K562 (cell line): Measurements from ENCODE around the gene CD82. TPM values are rescaled to one million over a fixed set of nuclear protein-coding genes. Genes with fewer than 3 reads are reported as not detected.

Experiments
- EP300 ChIP-seq: IDR thresholded peaks from 2 replicates; pipeline ENCODE4 v1.6.1; 2012; ENCODE audit warnings: low read length, improper control_type of control experiment
- KAT2B ChIP-seq: IDR thresholded peaks from one replicate; pipeline ENCODE4 v1.6.1; 2012; ENCODE audit warnings: low read depth, mild to moderate bottlenecking, control low read depth, inconsistent platforms, low read length, moderate library complexity
- MAFG ChIP-seq: fragments of 450-650 bp; conservative IDR thresholded peaks from 2 replicates; pipeline ENCODE4 v1.6.1; 2016; ENCODE audit warnings: missing genetic modification characterization, missing compliant biosample characterization
- NCOA2 ChIP-seq, 2 experiments: fragments of 450-650 bp; IDR thresholded peaks; 2 replicates each; pipeline ENCODE4 v1.6.1; 2018; ENCODE audit warnings: mild to moderate bottlenecking in 2 of 2, moderate library complexity in 1 of 2; ENCODE audit not compliant: partially characterized antibody in 2 of 2
- NFE2L1 ChIP-seq: fragments of 450-650 bp; IDR thresholded peaks from 2 replicates; pipeline ENCODE4 v1.6.1; 2016; ENCODE audit warnings: missing genetic modification characterization, low read depth, mild to moderate bottlenecking, missing compliant biosample characterization, moderate library complexity, borderline replicate concordance
- PCBP1 ChIP-seq: fragments of 200-400 bp; formaldehyde crosslinking; IDR thresholded peaks from 2 replicates; pipeline ENCODE4 v1.6.1; 2018; ENCODE audit warnings: mild to moderate bottlenecking, low read depth, low read length; ENCODE audit not compliant: poor library complexity, severe bottlenecking
- RBM17 ChIP-seq: fragments of 200-400 bp; formaldehyde crosslinking; IDR thresholded peaks from 2 replicates; pipeline ENCODE4 v1.6.1; 2017; ENCODE audit warnings: low read depth, mild to moderate bottlenecking, low read length, borderline replicate concordance
- SIRT6 ChIP-seq: IDR thresholded peaks from one replicate; pipeline ENCODE4 v1.6.1; 2012; ENCODE audit warnings: low read depth, mild to moderate bottlenecking, control low read depth, inconsistent platforms, low read length, moderate library complexity
- TAF9B ChIP-seq: fragments of 450-650 bp; IDR thresholded peaks from 2 replicates; pipeline ENCODE4 v1.6.1; 2018; ENCODE audit warnings: mild to moderate bottlenecking; ENCODE audit not compliant: partially characterized antibody
- YBX1 ChIP-seq: fragments of 450-650 bp; IDR thresholded peaks from 2 replicates; pipeline ENCODE4 v1.7.1; 2016; ENCODE audit warnings: mild to moderate bottlenecking
- ZNF232 ChIP-seq: sonication (generic); formaldehyde crosslinking; IDR thresholded peaks from 2 replicates; pipeline ENCODE4 v1.8.0; 2022; ENCODE audit warnings: mild to moderate bottlenecking, missing genetic modification reagents
- ZNF263 ChIP-seq: sonication (generic); formaldehyde crosslinking; IDR thresholded peaks from 2 replicates; pipeline ENCODE4 v1.8.0; 2022; ENCODE audit warnings: mild to moderate bottlenecking, missing genetic modification reagents, borderline replicate concordance
- ZNF644 ChIP-seq: fragments of 200-800 bp; sonication (Bioruptor generic); IDR thresholded peaks from 2 replicates; pipeline ENCODE4 v1.6.1; 2016; ENCODE audit warnings: low read depth, missing genetic modification characterization, missing compliant biosample characterization
- polyA plus RNA-seq, 8 experiments: library from polyadenylated mRNA; depleted of rRNA in 4 of 8; stranded (reverse) in 5 of 8; unstranded in 3 of 8; fragments of >200 nt; fragmentation: Nextera tagmentation in 2 of 8; fragmentation: Illumina TruSeq in 1 of 8; extraction: Ambion mirVana in 2 of 8; extraction: Trizol in 1 of 8; gene quantifications; 2 replicates each; pipeline versions ENCODE4 v1.2.1 to v1.2.3, GENCODE V29; 2011 to 2014; ENCODE audit warnings: inconsistent platforms in 1 of 8, missing spikeins in 1 of 8
- total RNA-seq, 7 experiments: library from RNA; depleted of rRNA in 6 of 7; stranded (reverse); fragments of >200 nt in 6 of 7; fragmentation: Illumina TruSeq in 2 of 7; extraction: Trizol in 2 of 7; gene quantifications; 2 replicates each; pipeline versions ENCODE4 v1.2.1 to v1.2.3, GENCODE V29; 2011 to 2021; ENCODE audit warnings: low replicate concordance in 1 of 7
- TF ChIP-seq, protein P1 (sequence below): fragments of 150-350 bp; IDR thresholded peaks from 2 replicates; pipeline ENCODE4 v1.6.1; 2014; ENCODE audit warnings: low read depth, mild to moderate bottlenecking, low read length, borderline replicate concordance
- TF ChIP-seq, protein P2 (sequence below), 2 experiments: fragments of 450-650 bp; IDR thresholded peaks; 2 replicates each; pipeline ENCODE4 v1.6.1; 2016
- TF ChIP-seq, protein P3 (sequence below): sonication (generic); formaldehyde crosslinking; IDR thresholded peaks from 2 replicates; pipeline ENCODE4 v1.8.0; 2023; ENCODE audit warnings: missing genetic modification reagents, mild to moderate bottlenecking, borderline replicate concordance

CD82 gene
- total and polyA plus RNA-seq, 9 of the 15 experiments (the other 6 are each of a cell fraction or from before 2014, with no cell fraction given), result 0.27 to 9.4 (median 3.0) TPM

DNA sequence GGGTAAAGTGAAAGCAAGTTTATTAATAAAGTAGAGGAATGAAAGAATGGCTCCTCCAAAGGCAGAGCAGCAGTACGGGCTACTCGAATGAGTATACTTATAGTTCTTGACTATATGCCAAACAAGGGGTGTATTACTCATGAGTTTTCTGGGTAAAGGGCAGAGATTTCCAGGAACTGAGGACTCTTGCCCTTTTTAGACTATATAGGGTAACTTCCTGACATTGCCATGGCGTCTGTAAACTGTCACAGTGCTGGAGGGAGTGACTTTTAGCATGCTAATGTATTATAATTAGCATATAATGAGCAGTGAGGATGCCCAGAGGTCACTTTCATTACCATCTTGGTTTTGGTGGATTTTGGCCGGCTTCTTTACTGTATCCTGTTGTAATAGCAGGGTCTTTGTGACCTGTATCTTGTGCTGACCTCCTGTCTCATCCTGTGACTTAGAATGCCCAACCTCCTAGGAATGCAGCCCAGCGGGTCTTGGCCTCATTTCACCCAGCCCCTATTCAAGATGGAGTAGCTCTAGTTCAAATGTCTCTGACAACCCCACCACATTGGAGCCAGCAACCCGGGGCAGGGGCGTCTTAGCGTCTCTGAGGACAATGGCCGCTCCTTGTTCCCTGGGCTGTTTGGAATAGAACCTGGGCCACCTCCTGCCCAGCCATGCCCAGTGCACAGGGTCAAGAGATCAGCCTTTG is 34.9 kb upstream of the CD82 start (continued):
- TF ChIP-seq, protein P1, sequence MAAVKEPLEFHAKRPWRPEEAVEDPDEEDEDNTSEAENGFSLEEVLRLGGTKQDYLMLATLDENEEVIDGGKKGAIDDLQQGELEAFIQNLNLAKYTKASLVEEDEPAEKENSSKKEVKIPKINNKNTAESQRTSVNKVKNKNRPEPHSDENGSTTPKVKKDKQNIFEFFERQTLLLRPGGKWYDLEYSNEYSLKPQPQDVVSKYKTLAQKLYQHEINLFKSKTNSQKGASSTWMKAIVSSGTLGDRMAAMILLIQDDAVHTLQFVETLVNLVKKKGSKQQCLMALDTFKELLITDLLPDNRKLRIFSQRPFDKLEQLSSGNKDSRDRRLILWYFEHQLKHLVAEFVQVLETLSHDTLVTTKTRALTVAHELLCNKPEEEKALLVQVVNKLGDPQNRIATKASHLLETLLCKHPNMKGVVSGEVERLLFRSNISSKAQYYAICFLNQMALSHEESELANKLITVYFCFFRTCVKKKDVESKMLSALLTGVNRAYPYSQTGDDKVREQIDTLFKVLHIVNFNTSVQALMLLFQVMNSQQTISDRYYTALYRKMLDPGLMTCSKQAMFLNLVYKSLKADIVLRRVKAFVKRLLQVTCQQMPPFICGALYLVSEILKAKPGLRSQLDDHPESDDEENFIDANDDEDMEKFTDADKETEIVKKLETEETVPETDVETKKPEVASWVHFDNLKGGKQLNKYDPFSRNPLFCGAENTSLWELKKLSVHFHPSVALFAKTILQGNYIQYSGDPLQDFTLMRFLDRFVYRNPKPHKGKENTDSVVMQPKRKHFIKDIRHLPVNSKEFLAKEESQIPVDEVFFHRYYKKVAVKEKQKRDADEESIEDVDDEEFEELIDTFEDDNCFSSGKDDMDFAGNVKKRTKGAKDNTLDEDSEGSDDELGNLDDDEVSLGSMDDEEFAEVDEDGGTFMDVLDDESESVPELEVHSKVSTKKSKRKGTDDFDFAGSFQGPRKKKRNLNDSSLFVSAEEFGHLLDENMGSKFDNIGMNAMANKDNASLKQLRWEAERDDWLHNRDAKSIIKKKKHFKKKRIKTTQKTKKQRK, result no peak
- TF ChIP-seq, protein P2, sequence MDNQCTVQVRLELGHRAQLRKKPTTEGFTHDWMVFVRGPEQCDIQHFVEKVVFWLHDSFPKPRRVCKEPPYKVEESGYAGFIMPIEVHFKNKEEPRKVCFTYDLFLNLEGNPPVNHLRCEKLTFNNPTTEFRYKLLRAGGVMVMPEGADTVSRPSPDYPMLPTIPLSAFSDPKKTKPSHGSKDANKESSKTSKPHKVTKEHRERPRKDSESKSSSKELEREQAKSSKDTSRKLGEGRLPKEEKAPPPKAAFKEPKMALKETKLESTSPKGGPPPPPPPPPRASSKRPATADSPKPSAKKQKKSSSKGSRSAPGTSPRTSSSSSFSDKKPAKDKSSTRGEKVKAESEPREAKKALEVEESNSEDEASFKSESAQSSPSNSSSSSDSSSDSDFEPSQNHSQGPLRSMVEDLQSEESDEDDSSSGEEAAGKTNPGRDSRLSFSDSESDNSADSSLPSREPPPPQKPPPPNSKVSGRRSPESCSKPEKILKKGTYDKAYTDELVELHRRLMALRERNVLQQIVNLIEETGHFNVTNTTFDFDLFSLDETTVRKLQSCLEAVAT (IDR thresholded peaks at IDR 0.05), result no peak
- TF ChIP-seq ZNF232 (CRISPR knock-in tag), result no peak
- TF ChIP-seq YBX1, result no peak
- TF ChIP-seq NCOA2 (IDR thresholded peaks at IDR 0.05; ENCODE audit: partially characterized antibody in 2 of 2), result no peak
- no peak for TF ChIP-seq RBM17
- no peak for TF ChIP-seq MAFG (tag)
- no peak for TF ChIP-seq SIRT6
- TF ChIP-seq EP300, result peak; percentile 92
- peak; percentile 82; the same call in 1 of the 2 replicates for TF ChIP-seq ZNF644 (tag)
- no peak for TF ChIP-seq PCBP1
- TF ChIP-seq, protein P3, sequence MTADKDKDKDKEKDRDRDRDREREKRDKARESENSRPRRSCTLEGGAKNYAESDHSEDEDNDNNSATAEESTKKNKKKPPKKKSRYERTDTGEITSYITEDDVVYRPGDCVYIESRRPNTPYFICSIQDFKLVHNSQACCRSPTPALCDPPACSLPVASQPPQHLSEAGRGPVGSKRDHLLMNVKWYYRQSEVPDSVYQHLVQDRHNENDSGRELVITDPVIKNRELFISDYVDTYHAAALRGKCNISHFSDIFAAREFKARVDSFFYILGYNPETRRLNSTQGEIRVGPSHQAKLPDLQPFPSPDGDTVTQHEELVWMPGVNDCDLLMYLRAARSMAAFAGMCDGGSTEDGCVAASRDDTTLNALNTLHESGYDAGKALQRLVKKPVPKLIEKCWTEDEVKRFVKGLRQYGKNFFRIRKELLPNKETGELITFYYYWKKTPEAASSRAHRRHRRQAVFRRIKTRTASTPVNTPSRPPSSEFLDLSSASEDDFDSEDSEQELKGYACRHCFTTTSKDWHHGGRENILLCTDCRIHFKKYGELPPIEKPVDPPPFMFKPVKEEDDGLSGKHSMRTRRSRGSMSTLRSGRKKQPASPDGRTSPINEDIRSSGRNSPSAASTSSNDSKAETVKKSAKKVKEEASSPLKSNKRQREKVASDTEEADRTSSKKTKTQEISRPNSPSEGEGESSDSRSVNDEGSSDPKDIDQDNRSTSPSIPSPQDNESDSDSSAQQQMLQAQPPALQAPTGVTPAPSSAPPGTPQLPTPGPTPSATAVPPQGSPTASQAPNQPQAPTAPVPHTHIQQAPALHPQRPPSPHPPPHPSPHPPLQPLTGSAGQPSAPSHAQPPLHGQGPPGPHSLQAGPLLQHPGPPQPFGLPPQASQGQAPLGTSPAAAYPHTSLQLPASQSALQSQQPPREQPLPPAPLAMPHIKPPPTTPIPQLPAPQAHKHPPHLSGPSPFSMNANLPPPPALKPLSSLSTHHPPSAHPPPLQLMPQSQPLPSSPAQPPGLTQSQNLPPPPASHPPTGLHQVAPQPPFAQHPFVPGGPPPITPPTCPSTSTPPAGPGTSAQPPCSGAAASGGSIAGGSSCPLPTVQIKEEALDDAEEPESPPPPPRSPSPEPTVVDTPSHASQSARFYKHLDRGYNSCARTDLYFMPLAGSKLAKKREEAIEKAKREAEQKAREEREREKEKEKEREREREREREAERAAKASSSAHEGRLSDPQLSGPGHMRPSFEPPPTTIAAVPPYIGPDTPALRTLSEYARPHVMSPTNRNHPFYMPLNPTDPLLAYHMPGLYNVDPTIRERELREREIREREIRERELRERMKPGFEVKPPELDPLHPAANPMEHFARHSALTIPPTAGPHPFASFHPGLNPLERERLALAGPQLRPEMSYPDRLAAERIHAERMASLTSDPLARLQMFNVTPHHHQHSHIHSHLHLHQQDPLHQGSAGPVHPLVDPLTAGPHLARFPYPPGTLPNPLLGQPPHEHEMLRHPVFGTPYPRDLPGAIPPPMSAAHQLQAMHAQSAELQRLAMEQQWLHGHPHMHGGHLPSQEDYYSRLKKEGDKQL (CRISPR knock-in tag), result no peak
- peak; percentile 50 for TF ChIP-seq NFE2L1 (tag)
- TF ChIP-seq ZNF263, result no peak
- TF ChIP-seq KAT2B, result no peak
- TF ChIP-seq TAF9B, result peak; percentile 47
